GM18526 (cell line): ENCODE data around the gene AMER3.

Experiments
- POLR2A ChIP-seq: IDR thresholded peaks from 3 replicates; pipeline ENCODE4 v1.6.1; 2011; ENCODE audit not compliant: insufficient read length; ENCODE audit errors: extremely low read depth

AMER3 gene, protein sequence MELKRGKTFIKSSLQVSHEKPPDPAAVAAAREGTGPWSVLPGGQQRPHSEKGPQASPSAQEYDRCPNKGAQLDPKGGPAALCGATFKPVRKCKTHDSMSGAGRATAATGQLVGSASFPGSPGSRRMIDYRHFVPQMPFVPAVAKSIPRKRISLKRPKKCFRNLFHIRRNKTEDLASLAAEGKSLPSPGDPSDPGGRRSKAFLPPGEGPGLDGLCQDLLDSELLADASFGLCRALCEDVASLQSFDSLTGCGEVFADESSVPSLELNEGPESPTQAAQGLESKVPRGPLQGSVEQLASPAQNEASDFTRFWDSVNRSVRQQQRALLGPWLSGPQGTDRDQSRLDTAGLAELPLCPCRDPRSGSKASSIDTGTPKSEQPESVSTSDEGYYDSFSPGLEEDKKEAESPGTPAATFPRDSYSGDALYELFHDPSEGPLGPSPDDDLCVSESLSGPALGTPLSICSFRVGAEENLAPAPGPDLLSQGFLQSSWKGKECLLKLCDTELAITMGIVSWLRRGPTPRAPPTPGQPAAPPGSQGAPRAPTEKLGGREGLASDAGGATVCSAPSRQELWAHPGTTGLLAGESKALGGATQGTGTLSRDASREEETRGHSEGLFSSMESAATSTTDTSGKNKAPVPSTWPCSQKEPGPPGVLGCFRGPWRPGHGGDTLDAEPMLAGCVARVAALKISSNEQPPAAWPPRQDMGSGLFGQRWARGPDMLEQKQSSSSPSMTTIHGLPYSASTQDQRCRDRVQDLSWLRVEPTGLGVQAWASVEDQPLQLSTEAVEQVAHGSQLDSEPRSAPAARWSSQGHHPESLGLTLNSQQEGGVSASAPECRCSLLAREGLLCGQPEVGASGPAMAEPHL

DNA sequence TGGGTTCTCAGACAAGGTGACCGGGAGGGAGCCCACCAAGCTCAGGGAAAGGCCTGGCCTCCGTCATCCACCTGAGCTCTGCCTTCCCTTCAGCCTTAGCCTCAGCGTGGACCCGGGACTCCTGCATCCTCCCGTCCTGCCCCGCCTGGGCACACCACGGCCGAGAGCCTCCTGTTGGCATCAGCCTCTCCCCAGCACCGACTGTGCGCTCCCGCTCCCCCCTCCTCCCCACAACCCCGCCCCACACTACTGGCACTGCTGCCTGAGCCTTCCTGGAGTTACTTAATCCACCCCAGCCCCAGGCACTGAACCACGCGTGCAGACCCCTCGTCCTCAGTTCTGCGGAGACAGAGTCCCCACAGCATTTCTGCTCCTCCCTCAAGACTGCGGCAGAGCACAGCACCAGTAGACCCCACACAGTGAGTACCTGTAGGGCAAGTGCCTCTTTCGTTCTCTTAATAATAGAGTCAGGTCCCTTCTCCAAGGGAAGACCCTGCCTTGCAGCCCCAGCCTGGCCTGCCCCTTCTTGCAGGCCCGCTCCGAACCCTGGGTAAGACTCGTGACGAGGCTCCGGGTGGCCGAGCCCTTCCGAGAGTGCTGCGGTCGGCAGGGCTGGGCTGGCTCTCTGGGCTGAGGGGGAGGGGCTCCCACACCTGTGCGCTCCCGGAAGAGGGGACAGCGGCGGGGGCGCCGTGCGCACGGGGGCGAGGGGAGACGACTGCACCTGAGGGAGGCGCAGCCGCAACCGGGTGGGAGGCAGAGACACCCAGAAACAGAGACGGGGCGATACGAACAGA, at the start of gene AMER3:
Gene AMER3 (plus strand): TSS at position 285 of the 797 bp plus-strand sequence. CDS start 6,533 bp downstream, outside the sequence.
- no peak for TF ChIP-seq POLR2A

DNA sequence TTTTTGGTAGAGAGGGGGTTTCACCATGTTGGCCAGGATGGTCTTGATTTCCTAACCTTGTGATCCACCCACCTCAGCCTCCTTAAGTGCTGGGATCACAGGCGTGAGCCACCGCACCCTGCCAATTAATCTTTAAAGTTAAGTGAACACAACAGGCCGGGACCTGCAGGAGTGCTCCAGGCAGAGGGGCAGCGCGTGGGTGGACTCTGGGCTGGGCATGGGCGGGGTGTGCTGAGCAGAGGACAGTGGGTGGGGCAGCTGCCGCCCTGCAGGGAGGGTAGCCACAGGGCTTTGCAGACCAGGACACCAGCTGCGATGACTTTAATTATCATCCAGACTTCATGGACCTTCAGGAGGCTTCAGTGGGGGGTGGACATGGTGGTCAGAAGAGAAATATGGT, 35.3 kb upstream of the AMER3 start:
- TF ChIP-seq POLR2A: no peak

DNA sequence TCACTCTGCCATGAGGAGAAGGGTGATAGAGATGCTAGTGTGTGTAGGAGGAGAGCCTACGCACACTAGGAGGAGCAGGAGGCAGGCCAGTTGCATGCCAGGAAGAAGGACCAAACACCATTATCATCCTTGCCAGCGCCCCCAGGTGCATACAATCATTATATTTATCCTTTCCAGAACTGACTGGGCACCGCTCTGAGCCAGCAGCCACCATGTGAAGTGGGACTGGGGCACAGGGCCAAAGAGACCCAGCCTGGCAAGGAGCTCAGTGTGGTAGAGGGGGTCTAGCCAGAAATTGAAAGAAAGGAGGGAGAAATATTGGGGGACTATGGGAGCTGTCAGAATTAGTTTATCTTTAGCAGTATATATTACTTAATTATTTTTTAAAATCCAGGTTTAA, 34.8 kb upstream of the AMER3 start:
- TF ChIP-seq POLR2A: no peak

DNA sequence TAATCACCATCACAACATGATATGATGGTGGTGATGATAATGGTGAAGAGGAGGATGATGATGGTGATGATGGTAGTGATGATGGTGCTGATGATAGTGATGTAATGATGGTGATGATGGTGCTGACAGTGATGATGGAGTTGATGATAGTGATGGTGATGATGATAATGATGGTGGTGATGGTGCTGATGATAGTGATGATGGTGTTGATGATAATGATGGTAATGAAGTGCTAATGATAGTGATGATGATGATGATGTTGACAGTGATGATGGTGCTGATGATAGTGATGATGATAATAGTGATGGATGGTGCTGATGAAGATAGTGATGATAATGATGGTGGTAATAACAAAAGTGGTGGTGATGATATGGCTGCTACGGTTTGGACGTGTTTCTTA, 30.9 kb upstream of the AMER3 start:
- TF ChIP-seq POLR2A: no peak

DNA sequence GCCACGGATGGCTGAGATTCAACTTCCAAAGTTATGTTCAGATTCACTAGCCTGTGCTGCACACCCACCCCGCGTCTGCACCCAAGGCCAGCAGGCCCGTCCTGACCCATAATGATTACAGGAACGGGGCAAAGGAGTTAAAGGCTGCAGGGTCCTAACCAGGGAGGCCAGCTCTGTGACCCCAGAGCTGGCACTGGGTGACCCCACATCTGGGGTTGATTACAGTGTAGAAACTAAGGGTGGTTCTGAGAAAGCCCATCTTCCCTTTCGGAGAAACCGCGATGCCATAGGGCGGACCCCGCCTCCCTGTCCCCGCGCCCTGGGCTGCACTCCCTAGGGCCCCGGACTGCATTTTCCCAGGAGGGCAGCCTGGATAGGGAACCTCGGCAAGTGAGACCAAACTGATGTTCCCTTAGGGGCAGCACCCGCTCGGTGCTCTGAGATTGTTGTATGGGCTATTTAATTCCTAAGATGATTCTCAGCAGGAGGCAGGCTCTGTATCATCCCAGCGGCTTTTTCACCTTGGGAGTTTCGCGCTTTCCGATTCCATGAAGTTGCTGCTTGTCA, 28.6 kb upstream of the AMER3 start:
- no peak for TF ChIP-seq POLR2A

DNA sequence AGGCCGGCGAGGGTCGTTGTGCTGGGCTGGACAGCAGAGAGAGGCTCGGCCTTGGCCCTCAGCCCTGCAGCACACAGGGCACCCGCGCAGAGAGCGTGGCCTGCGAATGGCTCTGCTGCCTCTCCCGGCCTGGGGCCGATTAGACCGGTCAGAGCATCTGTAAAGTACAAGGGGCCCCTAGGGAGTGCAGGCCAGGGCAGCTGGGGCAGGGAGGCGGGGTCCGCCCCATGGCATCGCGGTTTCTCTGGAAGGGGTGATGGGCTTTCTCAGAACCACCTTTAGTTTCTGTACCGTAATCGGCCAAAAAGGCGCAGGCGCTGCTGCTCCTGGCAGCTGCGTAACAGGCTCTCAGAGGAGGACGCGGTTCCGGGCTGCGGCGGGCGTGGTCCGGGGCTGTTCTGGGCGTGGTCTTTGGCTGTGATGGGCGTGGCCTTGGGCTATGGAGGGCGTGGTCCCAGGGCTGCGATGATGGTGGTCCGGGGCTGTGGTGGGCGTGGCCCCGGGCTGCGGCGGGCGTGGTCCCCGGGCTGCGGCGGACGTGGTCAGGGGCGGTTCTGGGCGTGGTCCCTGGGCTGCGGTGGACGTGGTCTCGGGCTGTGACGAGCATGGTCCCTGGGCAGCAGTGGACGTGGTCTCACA, 27.9 kb upstream of the AMER3 start:
- TF ChIP-seq POLR2A: no peak

DNA sequence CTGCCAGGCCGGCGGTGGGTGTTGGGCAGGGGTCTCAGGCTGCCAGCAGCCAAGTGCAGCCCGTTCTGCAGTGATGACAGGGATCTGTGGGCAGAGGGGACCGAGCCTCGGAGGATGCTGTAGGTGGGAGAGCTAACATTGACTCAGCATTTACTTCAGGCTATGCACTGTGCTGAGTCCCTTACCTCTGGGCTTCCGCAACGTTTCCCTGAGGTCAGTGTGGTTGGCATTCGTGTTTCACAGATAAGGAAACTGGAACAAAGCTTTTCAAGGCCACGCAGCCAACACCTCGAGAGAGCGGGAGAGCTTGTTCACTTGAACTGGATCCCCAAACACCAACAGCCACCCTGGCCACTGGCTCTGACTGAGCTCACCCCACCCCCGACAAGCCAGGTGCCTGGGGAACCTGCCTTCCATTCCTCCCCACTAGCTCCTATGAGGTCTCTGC, 27.3 kb upstream of the AMER3 start:
- TF ChIP-seq POLR2A: no peak

DNA sequence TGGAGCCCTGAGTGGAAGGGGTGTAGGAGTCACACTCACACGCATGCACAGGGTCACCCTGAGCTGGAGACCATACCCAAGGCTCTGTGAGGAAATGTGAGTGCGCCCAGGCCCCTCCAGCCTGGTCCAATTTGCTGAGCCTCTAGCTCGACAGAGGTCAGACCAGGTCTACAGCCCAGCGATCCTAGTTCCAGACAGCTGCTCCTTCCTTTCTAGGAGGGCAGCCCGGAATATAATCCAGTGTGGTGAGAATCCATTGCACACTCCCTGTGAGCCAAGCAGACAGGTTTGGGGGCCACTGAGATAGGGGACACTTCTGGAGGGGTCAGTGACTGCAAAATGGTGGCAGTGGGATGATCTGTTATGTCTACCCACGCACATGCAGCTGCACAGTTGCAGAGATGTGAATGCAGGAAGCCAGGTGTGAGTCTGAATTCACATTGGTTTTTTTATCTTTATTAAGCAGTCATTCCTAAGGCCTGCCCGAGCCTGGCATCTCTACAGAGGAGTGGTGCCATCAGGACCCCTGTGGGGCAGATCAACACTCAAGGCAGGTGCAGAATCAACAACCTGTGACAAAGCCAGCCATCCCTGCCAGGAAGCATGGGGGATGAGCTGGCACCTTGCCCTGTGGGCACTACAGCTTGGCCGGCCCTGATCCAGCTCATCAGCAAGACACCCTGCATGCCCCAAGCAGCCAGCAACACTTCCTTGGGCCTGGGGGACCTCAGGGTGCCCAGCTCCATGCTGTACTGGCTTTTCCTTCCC, 26.6 kb upstream of the AMER3 start, which contains the start of gene GPR148:
Gene GPR148 (plus strand): TSS at position 522 of the 768 bp plus-strand sequence. CDS start 82 bp downstream, at position 604.
- TF ChIP-seq POLR2A: no peak

DNA sequence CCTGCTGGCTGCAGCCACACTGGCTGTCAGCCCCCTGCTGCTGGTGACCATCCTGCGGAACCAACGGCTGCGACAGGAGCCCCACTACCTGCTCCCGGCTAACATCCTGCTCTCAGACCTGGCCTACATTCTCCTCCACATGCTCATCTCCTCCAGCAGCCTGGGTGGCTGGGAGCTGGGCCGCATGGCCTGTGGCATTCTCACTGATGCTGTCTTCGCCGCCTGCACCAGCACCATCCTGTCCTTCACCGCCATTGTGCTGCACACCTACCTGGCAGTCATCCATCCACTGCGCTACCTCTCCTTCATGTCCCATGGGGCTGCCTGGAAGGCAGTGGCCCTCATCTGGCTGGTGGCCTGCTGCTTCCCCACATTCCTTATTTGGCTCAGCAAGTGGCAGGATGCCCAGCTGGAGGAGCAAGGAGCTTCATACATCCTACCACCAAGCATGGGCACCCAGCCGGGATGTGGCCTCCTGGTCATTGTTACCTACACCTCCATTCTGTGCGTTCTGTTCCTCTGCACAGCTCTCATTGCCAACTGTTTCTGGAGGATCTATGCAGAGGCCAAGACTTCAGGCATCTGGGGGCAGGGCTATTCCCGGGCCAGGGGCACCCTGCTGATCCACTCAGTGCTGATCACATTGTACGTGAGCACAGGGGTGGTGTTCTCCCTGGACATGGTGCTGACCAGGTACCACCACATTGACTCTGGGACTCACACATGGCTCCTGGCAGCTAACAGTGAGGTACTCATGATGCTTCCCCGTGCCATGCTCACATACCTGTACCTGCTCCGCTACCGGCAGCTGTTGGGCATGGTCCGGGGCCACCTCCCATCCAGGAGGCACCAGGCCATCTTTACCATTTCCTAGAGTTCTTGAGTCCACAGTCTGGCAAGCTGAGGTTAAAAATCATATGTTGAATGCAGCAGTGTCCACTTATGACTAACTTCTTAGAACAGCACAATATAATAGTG, 25.7 kb upstream of the AMER3 start:
- no peak for TF ChIP-seq POLR2A

DNA sequence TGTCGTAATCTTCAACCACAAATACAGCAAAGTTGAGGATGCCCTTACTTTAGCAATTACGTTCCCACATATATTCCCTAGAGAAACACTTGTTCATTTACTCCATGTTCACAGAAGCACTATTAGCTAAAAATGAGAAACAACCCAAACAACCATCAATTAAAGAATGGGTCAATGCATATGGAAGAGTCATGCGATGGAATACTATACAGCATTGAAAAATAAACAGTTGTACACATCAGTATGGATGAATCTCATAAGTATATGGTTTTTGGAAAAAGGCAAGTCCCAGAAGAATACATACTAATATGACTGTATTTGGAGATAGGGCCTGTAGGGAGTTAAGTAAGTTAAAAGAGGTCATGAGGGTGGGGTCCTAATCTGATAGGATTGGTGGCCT, 20.1 kb upstream of the AMER3 start:
- no peak for TF ChIP-seq POLR2A

DNA sequence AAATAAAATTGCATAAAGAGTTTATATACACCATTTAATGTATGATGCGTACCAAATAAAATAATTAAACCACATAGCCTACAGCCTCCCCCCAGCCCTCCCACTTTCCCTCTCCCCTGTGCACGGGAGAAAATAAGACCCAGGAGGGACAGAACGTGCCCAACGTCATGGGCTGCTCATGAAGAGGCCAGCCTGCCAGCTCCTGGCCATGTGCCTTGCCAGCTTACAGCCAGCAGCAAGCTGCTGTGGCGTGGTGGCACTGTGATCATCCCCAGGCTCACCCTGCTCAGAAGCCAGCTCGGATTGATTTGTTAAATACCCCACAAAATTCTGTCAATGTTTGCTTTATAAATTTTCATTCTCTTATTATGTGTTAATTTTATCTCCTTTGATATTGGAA, 18.9 kb upstream of the AMER3 start:
- TF ChIP-seq POLR2A: no peak

DNA sequence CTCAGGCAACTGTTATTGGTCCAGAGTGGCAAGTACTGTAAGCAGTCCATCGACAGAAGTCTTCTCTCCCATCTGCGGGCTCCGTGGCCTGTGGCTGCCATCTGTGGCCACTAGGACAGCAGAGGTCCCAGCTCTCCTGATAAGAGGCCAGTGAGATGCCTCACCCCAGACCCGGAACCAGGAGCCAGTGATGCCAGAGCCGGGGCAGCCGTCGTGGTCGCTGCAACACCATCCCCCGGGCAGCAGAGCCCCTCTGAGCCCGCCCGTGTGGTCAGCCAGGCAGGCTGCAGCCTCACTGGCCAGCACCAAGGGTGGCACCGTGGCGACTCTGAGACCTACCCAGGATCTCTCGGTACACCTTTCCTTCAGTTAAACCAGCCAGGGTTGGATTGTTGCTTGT, 17.7 kb upstream of the AMER3 start:
- TF ChIP-seq POLR2A: no peak
